Measurements from ENCODE around the gene PLAAT1. TPM values are rescaled to one million over a fixed set of nuclear protein-coding genes. Genes with fewer than 3 reads are reported as not detected.

PLAAT1 gene
- total and polyA plus RNA-seq, 8 donors: 0.20 to 0.94 (median 0.55) TPM; not detected in 3

DNA sequence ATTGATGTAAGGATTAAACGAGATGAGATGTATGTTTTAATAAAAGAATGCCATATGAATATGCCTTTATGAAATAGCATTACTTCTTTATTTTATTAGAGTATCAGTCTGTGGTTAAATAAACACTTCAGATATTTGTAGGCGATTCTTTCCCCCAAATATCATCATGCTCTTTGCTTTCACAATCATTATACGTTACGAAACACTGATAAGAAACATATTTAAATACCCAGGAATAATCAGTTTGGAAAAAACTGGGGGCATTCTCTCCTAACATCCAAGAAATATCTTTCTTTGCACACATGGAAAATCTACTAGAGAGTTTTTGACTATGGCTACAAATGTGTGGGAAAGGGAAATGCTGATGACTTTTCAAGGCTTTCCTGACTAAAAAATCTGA is 4.4 kb upstream of the PLAAT1 start:
- intact Hi-C loops (cut with DNase I): no loop called here
- DNase-seq (no peak), FAIRE-seq (no peak), ATAC-seq (no peak)
- WGBS, 2 donors: 23 to 32% methylated on average over 4 of the region's 4 CpGs
- TF ChIP-seq, protein P1, sequence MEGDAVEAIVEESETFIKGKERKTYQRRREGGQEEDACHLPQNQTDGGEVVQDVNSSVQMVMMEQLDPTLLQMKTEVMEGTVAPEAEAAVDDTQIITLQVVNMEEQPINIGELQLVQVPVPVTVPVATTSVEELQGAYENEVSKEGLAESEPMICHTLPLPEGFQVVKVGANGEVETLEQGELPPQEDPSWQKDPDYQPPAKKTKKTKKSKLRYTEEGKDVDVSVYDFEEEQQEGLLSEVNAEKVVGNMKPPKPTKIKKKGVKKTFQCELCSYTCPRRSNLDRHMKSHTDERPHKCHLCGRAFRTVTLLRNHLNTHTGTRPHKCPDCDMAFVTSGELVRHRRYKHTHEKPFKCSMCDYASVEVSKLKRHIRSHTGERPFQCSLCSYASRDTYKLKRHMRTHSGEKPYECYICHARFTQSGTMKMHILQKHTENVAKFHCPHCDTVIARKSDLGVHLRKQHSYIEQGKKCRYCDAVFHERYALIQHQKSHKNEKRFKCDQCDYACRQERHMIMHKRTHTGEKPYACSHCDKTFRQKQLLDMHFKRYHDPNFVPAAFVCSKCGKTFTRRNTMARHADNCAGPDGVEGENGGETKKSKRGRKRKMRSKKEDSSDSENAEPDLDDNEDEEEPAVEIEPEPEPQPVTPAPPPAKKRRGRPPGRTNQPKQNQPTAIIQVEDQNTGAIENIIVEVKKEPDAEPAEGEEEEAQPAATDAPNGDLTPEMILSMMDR (IDR thresholded peaks at IDR 0.05): no peak
- H3K4me1 ChIP-seq: no peaks in the 10 kb centered on the region
- H3K27ac ChIP-seq: no peak overlapping the region
- no peaks in the 10 kb centered on the region for H3K36me3 ChIP-seq
- no peaks in the 10 kb centered on the region for H3K27me3 ChIP-seq
- no peaks in the 10 kb centered on the region for H3K9me3 ChIP-seq
- H3K4me3 ChIP-seq: no peak overlapping the region

- H3K36me3 ChIP-seq: no peaks in the 10 kb centered on the region
- TF ChIP-seq, protein P1 (IDR thresholded peaks at IDR 0.05): no peak
- no peak for ATAC-seq
- H3K27me3 ChIP-seq: no peaks in the 10 kb centered on the region
- no peak for DNase-seq
- intact Hi-C loops (cut with DNase I): no loop called here
- H3K9me3 ChIP-seq: no peaks in the 10 kb centered on the region
- WGBS, 2 donors: 54 to 62% methylated on average over 5 of the region's 5 CpGs
- H3K4me1 ChIP-seq: no peaks in the 10 kb centered on the region
- FAIRE-seq: no peak
- H3K27ac ChIP-seq: no peak overlapping the region
- H3K4me3 ChIP-seq: no peak overlapping the region
These were observed 4.0 kb upstream of the PLAAT1 start for GRCh38 chr3:193237030-193237429.

- 4 to 5% methylated on average over 6 to 9 of the region's 9 CpGs for WGBS, 2 donors
- Histone ChIP-seq H3K27me3 (no peaks in the 10 kb centered on the region), H3K36me3 (no peaks in the 10 kb centered on the region), H3K27ac (no peak overlapping the region), H3K4me1 (no peaks in the 10 kb centered on the region), H3K9me3 (no peaks in the 10 kb centered on the region), H3K4me3 (peak overlapping the region in 3 of 4 donors; percentile 22 to 57 (median 36))
- no peak for FAIRE-seq
- peak in 1 of 6 donors; percentile 5 for DNase-seq
- TF ChIP-seq, protein P1 (IDR thresholded peaks at IDR 0.05): no peak
- peak; percentile 23 to 45 (median 38) for ATAC-seq
- intact Hi-C loops (cut with DNase I): no loop called here
These were observed 579 bp upstream of the PLAAT1 start for GRCh38 chr3:193240436-193240849.

GRCh38 chr3:193241716-193242115 is 694 bp downstream of the PLAAT1 start:
- H3K36me3 ChIP-seq: no peaks in the 10 kb centered on the region
- H3K4me1 ChIP-seq: no peaks in the 10 kb centered on the region
- no peak for ATAC-seq
- 81 to 85% methylated on average over 11 of the region's 11 CpGs for WGBS, 2 donors
- no peak overlapping the region for H3K27ac ChIP-seq
- FAIRE-seq: no peak
- no peaks in the 10 kb centered on the region for H3K9me3 ChIP-seq
- intact Hi-C loops (cut with DNase I): no loop called here
- H3K4me3 ChIP-seq: peak overlapping the region in 2 of 4 donors; percentile 36 to 57
- no peaks in the 10 kb centered on the region for H3K27me3 ChIP-seq
- DNase-seq: peak in 1 of 6 donors; percentile 24
- TF ChIP-seq, protein P1 (IDR thresholded peaks at IDR 0.05): no peak

DNA sequence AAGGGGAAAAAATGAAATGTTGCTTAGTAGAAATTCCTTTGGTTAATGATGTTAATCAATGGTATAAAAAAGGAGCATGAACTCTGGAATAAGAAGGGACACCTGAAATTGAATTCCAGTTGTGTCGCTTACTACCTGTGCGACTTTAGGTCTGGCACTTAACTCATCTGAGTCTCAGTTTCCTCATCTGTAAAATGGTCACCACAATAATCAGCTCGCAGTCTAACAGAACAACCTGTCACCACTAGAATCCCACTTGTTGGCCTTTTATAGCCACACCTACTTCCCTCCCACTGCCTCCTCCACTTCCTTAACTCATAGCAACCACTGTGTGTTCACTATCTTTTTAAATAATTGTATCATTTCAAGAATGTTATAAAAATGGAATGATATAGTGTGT is 2.5 kb downstream of the PLAAT1 start:
- intact Hi-C loops (cut with DNase I): no loop called here
- Histone ChIP-seq H3K9me3 (no peaks in the 10 kb centered on the region), H3K27ac (no peak overlapping the region), H3K36me3 (no peaks in the 10 kb centered on the region), H3K4me3 (no peak overlapping the region), H3K4me1 (no peaks in the 10 kb centered on the region), H3K27me3 (no peaks in the 10 kb centered on the region)
- TF ChIP-seq, protein P1 (IDR thresholded peaks at IDR 0.05): no peak
- DNase-seq: no peak
- ATAC-seq: no peak
- FAIRE-seq: no peak
- WGBS, 2 donors: 81 to 91% methylated on average over 3 of the region's 3 CpGs

Data from pancreas (tissue), 10 donors.